GM12892 (cell line): Measurements from ENCODE around the gene PPP6R3.

ENCODE experiments used
- POLR2A ChIP-seq: IDR thresholded peaks from 2 replicates; pipeline ENCODE4 v1.6.1; 2011; ENCODE audit warnings: low read depth, low read length, control low read depth
- POLR2AphosphoS5 ChIP-seq: IDR thresholded peaks from 2 replicates; pipeline ENCODE4 v1.6.1; 2011; ENCODE audit warnings: low read depth, low read length, control low read depth

GRCh38 chr11:68552542-68552941 lies 92.0 kb downstream of the PPP6R3 start:
- TF ChIP-seq POLR2AphosphoS5 (no peak), POLR2A (no peak)
